IMR-90 (cell line): ENCODE data around the gene ATP6V1F. TPM values are rescaled to one million over a fixed set of nuclear protein-coding genes. Genes with fewer than 3 reads are reported as not detected.

Experiments used
- ATAC-seq: fragments of 200-7000 bp; cut with Tn5 transposase; 2 replicates; pipeline ENCODE4 v1.9.1; 2020; ENCODE audit warnings: low read depth, mild to moderate bottlenecking, moderate library complexity
- BruUV-seq: library from RNA; stranded (reverse); fragments of 400-500 nt; replicated peaks from 2 replicates; lab custom pipeline; 2021; lab: Mats Ljungman, UMichigan
- CTCF ChIA-PET: fragments of 300-600 bp; formaldehyde crosslinking; extraction: SDS; loops from one replicate; lab custom pipeline; 2021; ENCODE audit warnings: antibody characterized with exemption; lab: Yijun Ruan, JAX
- POLR2A ChIA-PET: fragments of 300-600 bp; sonication (Branson Sonifier 250); formaldehyde crosslinking; loops from one replicate; lab custom pipeline; 2022; ENCODE audit warnings: antibody characterized with exemption; ENCODE audit not compliant: unreplicated experiment; lab: Charles Lee
- DNase-seq: peaks from one replicate; pipeline ENCODE4 v3.0.0; 2013
- H2AFZ ChIP-seq: replicated peaks from 2 replicates; pipeline ENCODE3; 2013; ENCODE audit warnings: low read length, mild to moderate bottlenecking; ENCODE audit not compliant: poor library complexity
- H2AK5ac ChIP-seq: 2 replicates; pipeline ENCODE4 v1.6.1; 2013; ENCODE audit warnings: low read depth, low read length, inconsistent platforms
- H2AK9ac ChIP-seq: replicated peaks from 2 replicates; pipeline ENCODE3; 2013; ENCODE audit warnings: mild to moderate bottlenecking, low read depth, low read length, moderate library complexity; ENCODE audit not compliant: poor library complexity
- H2BK120ac ChIP-seq: 2 replicates; pipeline ENCODE4 v1.6.1; 2013; ENCODE audit warnings: low read depth, low read length, inconsistent platforms
- H2BK15ac ChIP-seq: 3 replicates; pipeline ENCODE4 v1.6.1; 2013; ENCODE audit warnings: low read depth, low read length, inconsistent platforms
- H2BK20ac ChIP-seq: 2 replicates; pipeline ENCODE4 v1.6.1; 2013; ENCODE audit warnings: low read depth, mild to moderate bottlenecking, inconsistent platforms, low read length, moderate library complexity
- H2BK5ac ChIP-seq: 2 replicates; pipeline ENCODE4 v1.6.1; 2013; ENCODE audit warnings: mild to moderate bottlenecking, low read depth, low read length, inconsistent platforms; ENCODE audit not compliant: poor library complexity, severe bottlenecking
- H3K14ac ChIP-seq: replicated peaks from 2 replicates; pipeline ENCODE4 v1.6.1; 2013; ENCODE audit warnings: low read depth, low read length, inconsistent platforms
- H3K18ac ChIP-seq: 2 replicates; pipeline ENCODE4 v1.6.1; 2013; ENCODE audit warnings: low read depth, low read length, control low read depth
- H3K23ac ChIP-seq: 2 replicates; pipeline ENCODE4 v1.6.1; 2013; ENCODE audit warnings: low read depth, low read length, inconsistent platforms
- H3K27ac ChIP-seq: 2 replicates; pipeline ENCODE4 v1.5.1; 2013; ENCODE audit warnings: mild to moderate bottlenecking, control low read depth, low read length; ENCODE audit not compliant: insufficient read depth
- H3K27me3 ChIP-seq: 2 replicates; pipeline ENCODE4 v1.6.1; 2013; ENCODE audit warnings: low read length; ENCODE audit not compliant: control insufficient read depth, insufficient read depth
- H3K36me3 ChIP-seq: 2 replicates; pipeline ENCODE4 v1.6.1; 2013; ENCODE audit warnings: low read length, mixed read lengths; ENCODE audit not compliant: control insufficient read depth, insufficient read depth
- H3K4ac ChIP-seq: 2 replicates; pipeline ENCODE4 v1.6.1; 2013; ENCODE audit warnings: low read depth, low read length, inconsistent platforms
- H3K4me1 ChIP-seq: 2 replicates; pipeline ENCODE4 v1.6.1; 2013; ENCODE audit warnings: low read length, mixed read lengths; ENCODE audit not compliant: control insufficient read depth, insufficient read depth
- H3K4me2 ChIP-seq: 2 replicates; pipeline ENCODE4 v1.6.1; 2013; ENCODE audit warnings: low read depth, mild to moderate bottlenecking, control low read depth, low read length, moderate library complexity
- H3K4me3 ChIP-seq: 2 replicates; pipeline ENCODE4 v1.5.1; 2013; ENCODE audit warnings: low read depth, mild to moderate bottlenecking, control low read depth, low read length, moderate library complexity; ENCODE audit not compliant: insufficient read depth
- H3K56ac ChIP-seq: 2 replicates; pipeline ENCODE4 v1.6.1; 2013; ENCODE audit warnings: low read length, inconsistent platforms; ENCODE audit not compliant: insufficient read depth; ENCODE audit errors: extremely low read depth
- H3K79me1 ChIP-seq, 2 experiments: 2 replicates each; pipeline ENCODE4 v1.6.1; 2013; ENCODE audit warnings: low read length in 2 of 2, inconsistent platforms in 1 of 2, low read depth in 1 of 2
- H3K9ac ChIP-seq: 2 replicates; pipeline ENCODE4 v1.6.1; 2013; ENCODE audit warnings: low read depth, low read length, control low read depth
- H3K9me1 ChIP-seq: 2 replicates; pipeline ENCODE4 v1.6.1; 2013; ENCODE audit warnings: low read length, inconsistent platforms; ENCODE audit not compliant: insufficient read depth
- H3K9me3 ChIP-seq: 2 replicates; pipeline ENCODE4 v1.6.1; 2013; ENCODE audit warnings: low read length; ENCODE audit not compliant: control insufficient read depth, insufficient read depth
- H4K20me1 ChIP-seq: 2 replicates; pipeline ENCODE4 v1.6.1; 2013; ENCODE audit warnings: low read length, inconsistent platforms; ENCODE audit not compliant: insufficient read depth
- H4K5ac ChIP-seq: 2 replicates; pipeline ENCODE4 v1.6.1; 2013; ENCODE audit warnings: mild to moderate bottlenecking, low read depth, low read length, control low read depth
- H4K8ac ChIP-seq, 2 experiments: 2 replicates each; pipeline ENCODE4 v1.6.1; 2013; ENCODE audit warnings: low read depth in 2 of 2, low read length in 2 of 2, control low read depth in 1 of 2, inconsistent platforms in 1 of 2
- H4K91ac ChIP-seq: 2 replicates; pipeline ENCODE4 v1.6.1; 2013; ENCODE audit warnings: low read depth, low read length, inconsistent platforms; ENCODE audit not compliant: insufficient read depth
- CTCF ChIP-seq: conservative IDR thresholded peaks from 2 replicates; pipeline ENCODE4 v1.5.1; 2012; ENCODE audit warnings: mild to moderate bottlenecking, low read depth, low read length, improper control_type of control experiment
- FOS ChIP-seq: fragments of 150-350 bp; IDR thresholded peaks from 2 replicates; pipeline ENCODE4 v1.6.1; 2016; ENCODE audit warnings: low read depth, low read length
- MAZ ChIP-seq: IDR thresholded peaks from 2 replicates; pipeline ENCODE4 v1.6.1; 2012; ENCODE audit warnings: low read depth, mild to moderate bottlenecking, low read length, improper control_type of control experiment, moderate library complexity, borderline replicate concordance
- NFE2L2 ChIP-seq: fragments of 150-350 bp; IDR thresholded peaks from 2 replicates; pipeline ENCODE4 v1.6.1; 2016; ENCODE audit warnings: low read depth, mild to moderate bottlenecking, low read length
- RAD21 ChIP-seq: IDR thresholded peaks from 2 replicates; pipeline ENCODE4 v1.6.1; 2012; ENCODE audit warnings: low read length, improper control_type of control experiment
- RCOR1 ChIP-seq: IDR thresholded peaks from 2 replicates; pipeline ENCODE4 v1.6.1; 2012; ENCODE audit warnings: mild to moderate bottlenecking, low read length, improper control_type of control experiment; ENCODE audit not compliant: insufficient replicate concordance
- WGBS, 2 experiments: methylation state at CpG; one replicate each; pipeline versions ENCODE4 v1.1.5 to v1.1.7; 2013; ENCODE audit warnings: missing lambda C conversion rate in 2 of 2; ENCODE audit not compliant: insufficient read length in 1 of 2; ENCODE audit errors: extremely low coverage in 2 of 2; 5-methylcytosine and 5-hydroxymethylcytosine counted together
- dilution Hi-C: fragments of 300-500 bp; cut with HindIII; formaldehyde crosslinking; loops from one replicate; pipeline ENCODE4 v1.14.3; 2018; ENCODE audit warnings: low sequenced_read_pairs; ENCODE audit not compliant: unreplicated experiment
- in situ Hi-C: fragments of 300-500 bp; cut with MboI; formaldehyde crosslinking; loops from 3 replicates; pipeline ENCODE4 v1.14.3; 2019; ENCODE audit warnings: low sequenced_read_pairs, inconsistent platforms, mixed read lengths
- intact Hi-C: fragments of 100-400 bp; cut with micrococcal nuclease; formaldehyde crosslinking; loops from 2 replicates; pipeline ENCODE4 v1.10.0; 2022
- polyA plus RNA-seq, 3 experiments: library from polyadenylated mRNA; depleted of rRNA; stranded (reverse); fragments of >200 nt; gene quantifications; 2 replicates each; pipeline ENCODE4 v1.2.3, GENCODE V29; 2012; ENCODE audit warnings: low replicate concordance in 1 of 3
- total RNA-seq: library from RNA; depleted of rRNA; stranded (reverse); fragments of >200 nt; gene quantifications from 2 replicates; pipeline ENCODE4 v1.2.3, GENCODE V29; 2012

Gene ATP6V1F
- total and polyA plus RNA-seq, 2 of the 4 experiments (the other 2 are of a cell fraction): 104 to 321 TPM

- no peak for TF ChIP-seq CTCF
Measured at GRCh38 chr7:128865996-128866877, 3.6 kb downstream of the ATP6V1F start (continued).

GRCh38 chr7:128867241-128867640 is 4.6 kb downstream of the ATP6V1F start:
- peaks cover 11 to 16% of the 10 kb centered on the region in 2 experiments for H3K79me1 ChIP-seq
- intact Hi-C loops: no loop called here
- H3K27ac ChIP-seq: no peak overlapping the region
- no peak overlapping the region for H2BK120ac ChIP-seq
- POLR2A ChIA-PET: no interaction called here
- no peak overlapping the region for H3K14ac ChIP-seq
- no TSS peak for BruUV-seq
- in situ Hi-C loops: no loop called here
- H3K4me1 ChIP-seq: peaks cover 2% of the 10 kb centered on the region
- H3K23ac ChIP-seq: no peak overlapping the region
- peaks cover 16% of the 10 kb centered on the region for H3K36me3 ChIP-seq
- no peak overlapping the region for H4K91ac ChIP-seq
- no peak overlapping the region for H2BK20ac ChIP-seq
- H3K9me1 ChIP-seq: peaks cover 2% of the 10 kb centered on the region; the same call in 1 of the 2 replicates
- no peak overlapping the region for H3K56ac ChIP-seq
- CTCF ChIA-PET: no interaction called here
- TF ChIP-seq MAZ (no peak), CTCF (no peak), NFE2L2 (no peak), RAD21 (no peak), RCOR1 (no peak), FOS (no peak)
- no peak overlapping the region for H2BK15ac ChIP-seq
- no peak overlapping the region for H4K5ac ChIP-seq
- DNase-seq (no peak), ATAC-seq (no peak)
- dilution Hi-C loops: no loop called here
- peaks cover 20% of the 10 kb centered on the region for H3K27me3 ChIP-seq
- no peak overlapping the region for H2AK9ac ChIP-seq
- no peak overlapping the region for H2AFZ ChIP-seq
- 65% methylated on average over 3 of the region's 4 CpGs; no CpG with 5 or more reads in 1 of the 2 experiments for WGBS, 2 experiments
- H2BK5ac ChIP-seq: no peak overlapping the region
- no peak overlapping the region for H2AK5ac ChIP-seq
- no peak overlapping the region for H3K18ac ChIP-seq
- H3K4me2 ChIP-seq: no peak overlapping the region
- H3K9me3 ChIP-seq: no peaks in the 10 kb centered on the region
- no peak overlapping the region for H4K8ac ChIP-seq
- H3K9ac ChIP-seq: no peak overlapping the region
- H3K4me3 ChIP-seq: no peak overlapping the region
- peaks cover 31% of the 10 kb centered on the region for H4K20me1 ChIP-seq
- no peak overlapping the region for H3K4ac ChIP-seq
